ENCODE data around the gene PHF12.

Gene PHF12

GRCh38 chr17:28857905-28858800, 93.2 kb downstream of the PHF12 start:
- Histone ChIP-seq H3K27ac (no peak overlapping the region), H4K20me1 (no peaks in the 10 kb centered on the region), H3K4me1 (peaks cover 16 to 28% (median 20%) of the 10 kb centered on the region in 10 experiments), H3K9ac (no peak overlapping the region), H3K36me3 (peaks cover 50 to 65% (median 56%) of the 10 kb centered on the region in 11 experiments), H3K4me2 (no peak overlapping the region), H3K4me3 (no peak overlapping the region), H3K27me3 (no peaks in the 10 kb centered on the region), H3K9me3 (replicated peaks in 1 of 11) (no peaks in the 10 kb centered on the region)
- no peak for TF ChIP-seq Cebpa-rat (IDR thresholded peaks at IDR 0.05)

GRCh38 chr17:28856028-28856574, 95.2 kb downstream of the PHF12 start:
- Histone ChIP-seq H3K9me3 (replicated peaks in 1 of 11) (no peaks in the 10 kb centered on the region), H3K9ac (peak overlapping the region in 9 of 11 experiments; percentile 7 to 91 (median 88); a peak in 11 of 22 replicates), H3K36me3 (peaks cover 47 to 51% (median 50%) of the 10 kb centered on the region in 11 experiments), H3K4me3 (peak overlapping the region; percentile 73 to 91 (median 81); a peak in 11 of 20 replicates), H3K27me3 (no peaks in the 10 kb centered on the region), H3K4me2 (peak overlapping the region; percentile 82 to 96 (median 90); a peak in 21 of 22 replicates), H4K20me1 (no peaks in the 10 kb centered on the region), H3K27ac (no peak overlapping the region), H3K4me1 (peaks cover 16 to 21% (median 18%) of the 10 kb centered on the region in 10 experiments)
- TF ChIP-seq Cebpa-rat (IDR thresholded peaks at IDR 0.05), result no peak

GRCh38 chr17:28855336-28855679, 96.0 kb downstream of the PHF12 start:
- Histone ChIP-seq H3K9me3 (replicated peaks in 1 of 11) (no peaks in the 10 kb centered on the region), H3K4me1 (peaks cover 16 to 21% (median 18%) of the 10 kb centered on the region in 10 experiments), H3K36me3 (peaks cover 41 to 44% (median 43%) of the 10 kb centered on the region in 11 experiments), H4K20me1 (no peaks in the 10 kb centered on the region), H3K4me3 (peak overlapping the region; percentile 73 to 91 (median 81)), H3K4me2 (peak overlapping the region; percentile 82 to 96 (median 90)), H3K27me3 (no peaks in the 10 kb centered on the region), H3K27ac (peak overlapping the region; percentile 66 to 88 (median 80)), H3K9ac (peak overlapping the region; percentile 84 to 91 (median 88))
- no peak for TF ChIP-seq Cebpa-rat (IDR thresholded peaks at IDR 0.05)

Measured in BLaER1 treated with 17β-estradiol and CSF1 and Interleukin-3, amounts not matched to agents 10 nM and 100 nM (cell line).